Measurements from ENCODE around the gene GAREM1. TPM values are rescaled to one million over a fixed set of nuclear protein-coding genes. Genes with fewer than 3 reads are reported as not detected.
"Not testable (repeated sequence)": the region's sequence is repeated elsewhere in the genome, so short reads cannot be mapped to it uniquely, and the experiment has no call there.

Gene GAREM1
- under 1 TPM in 1 of 2 experiments, not detected in 1; 0.18 TPM for total RNA-seq

DNA sequence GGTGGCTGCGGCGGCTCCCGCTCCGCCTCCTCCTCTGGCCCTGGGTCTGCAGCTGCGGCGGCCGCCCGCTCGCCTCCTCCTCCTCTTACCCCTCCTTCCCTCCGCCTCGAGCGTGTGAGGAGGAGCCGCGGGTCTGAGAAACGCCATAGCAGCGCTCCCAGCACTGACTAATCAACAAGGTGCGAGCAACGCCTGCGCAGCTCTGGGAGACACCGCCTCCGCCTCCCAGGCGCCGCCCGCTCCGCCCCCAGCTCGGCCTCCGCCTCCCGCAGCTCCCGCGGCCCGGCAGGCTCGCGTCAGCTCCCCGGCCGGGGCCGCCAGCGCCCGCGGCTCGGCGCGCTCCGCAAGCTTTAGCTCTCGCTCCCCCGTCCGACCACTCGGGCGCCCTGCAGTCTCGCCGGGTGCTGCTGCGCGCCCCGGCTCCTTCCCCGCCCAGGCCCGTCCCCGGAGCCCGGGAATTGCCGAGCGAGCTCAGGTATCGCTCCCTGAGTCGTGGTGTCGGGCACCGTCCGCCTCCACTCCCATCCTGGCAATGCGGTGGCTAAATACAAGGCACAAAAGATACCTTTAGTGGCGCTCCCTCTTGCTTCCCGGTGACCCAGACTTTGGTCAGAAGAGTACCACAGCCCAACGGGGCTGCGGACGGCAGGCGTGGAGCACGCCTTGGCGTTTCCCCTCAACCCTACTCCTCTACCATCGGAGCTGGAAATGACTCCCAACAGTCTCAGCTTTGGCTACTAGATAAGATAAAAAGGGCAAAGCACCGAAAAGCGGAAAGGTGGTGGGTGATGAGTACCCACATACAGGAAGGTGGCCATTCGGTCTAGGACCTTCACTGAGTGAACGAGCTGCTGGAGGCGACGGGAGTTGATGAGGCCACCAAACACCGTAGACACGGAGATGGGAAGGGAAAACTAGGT is at the start of gene GAREM1:
TSS of gene GAREM1 (minus strand) at position 169 of the 920 bp plus-strand sequence. CDS start 454 bp downstream, outside the sequence.
- Mint-ChIP-seq H3K27me3 (peaks cover 64% of the 10 kb centered on the region), H3K9me3 (no peaks in the 10 kb centered on the region), H3K4me3 (peak within 1 kb of the TSS; percentile 68), H3K36me3 (ENCODE audit: low read depth) (no peaks in the 10 kb centered on the region), H3K4me1 (peaks cover 25% of the 10 kb centered on the region), H3K27ac (no peak within 1 kb of the TSS)
- DNase-seq, result peak; percentile 86
- ChIA-PET CTCF (interaction anchor here (0.6 to 2.1 kb wide), 15 partner anchors 10 to 318 kb away, joined by 3 to 18 read pairs (median 4); no protein-coding TSS in a partner anchor), POLR2A (no interaction called here)

DNA sequence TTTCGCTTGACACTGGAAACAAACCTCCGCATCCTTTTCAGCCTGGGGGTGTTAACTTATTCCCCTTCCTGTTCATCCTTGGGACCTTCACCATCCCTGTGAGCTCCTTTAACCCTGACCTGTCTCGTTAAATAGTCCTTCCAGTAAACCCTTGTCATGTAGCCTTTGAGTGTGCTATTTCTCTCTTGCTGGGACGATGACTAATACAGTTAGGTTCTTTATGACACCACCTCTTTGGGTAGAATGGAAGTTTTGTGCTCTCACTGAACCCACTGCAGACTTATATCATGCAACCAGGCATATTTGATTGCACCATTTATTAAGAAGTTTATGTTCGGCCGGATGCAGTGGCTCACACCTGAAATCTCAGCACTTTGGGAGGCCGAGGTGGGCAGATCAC is 40.5 kb upstream of the GAREM1 start:
- Mint-ChIP-seq H3K4me3 (no peak overlapping the region), H3K36me3 (ENCODE audit: low read depth) (no peaks in the 10 kb centered on the region), H3K27ac (no peak overlapping the region), H3K9me3 (no peaks in the 10 kb centered on the region), H3K27me3 (peaks cover 2% of the 10 kb centered on the region), H3K4me1 (peaks cover 5% of the 10 kb centered on the region)
- DNase-seq, result no peak
- POLR2A ChIA-PET, result no interaction called here
- CTCF ChIA-PET, result no interaction called here

- Mint-ChIP-seq H3K9me3 (no peaks in the 10 kb centered on the region), H3K27ac (no peak overlapping the region), H3K4me3 (no peak overlapping the region), H3K36me3 (ENCODE audit: low read depth) (no peaks in the 10 kb centered on the region), H3K4me1 (peaks cover 5% of the 10 kb centered on the region), H3K27me3 (no peaks in the 10 kb centered on the region)
- ChIA-PET POLR2A (no interaction called here), CTCF (no interaction called here)
- no peak for DNase-seq
Observed at GRCh38 chr18:32509111-32509510, 38.4 kb upstream of the GAREM1 start.

DNA sequence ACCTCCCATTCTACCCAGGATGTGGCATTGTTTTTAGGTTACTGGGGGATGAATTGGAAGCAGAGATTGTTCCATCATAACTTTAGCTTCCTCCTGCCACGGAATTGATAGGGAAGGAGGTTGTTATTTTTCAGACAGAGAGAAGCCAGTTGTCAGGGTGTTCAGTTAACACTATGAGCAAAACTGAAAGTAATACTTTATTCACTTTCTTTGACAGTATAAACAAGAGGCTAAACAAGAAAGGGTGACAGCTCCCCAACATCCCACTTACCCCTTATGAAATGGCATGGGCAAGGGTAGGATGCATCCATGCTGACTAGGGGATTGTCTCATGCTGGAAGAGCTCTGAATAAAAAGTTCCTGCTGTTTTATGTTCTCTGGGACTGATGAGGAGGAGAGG is 36.4 kb upstream of the GAREM1 start:
- Mint-ChIP-seq H3K27me3 (no peaks in the 10 kb centered on the region), H3K27ac (no peak overlapping the region), H3K4me1 (peaks cover 5% of the 10 kb centered on the region), H3K4me3 (no peak overlapping the region), H3K36me3 (ENCODE audit: low read depth) (no peaks in the 10 kb centered on the region), H3K9me3 (no peaks in the 10 kb centered on the region)
- DNase-seq, result no peak
- ChIA-PET CTCF (no interaction called here), POLR2A (no interaction called here)

DNA sequence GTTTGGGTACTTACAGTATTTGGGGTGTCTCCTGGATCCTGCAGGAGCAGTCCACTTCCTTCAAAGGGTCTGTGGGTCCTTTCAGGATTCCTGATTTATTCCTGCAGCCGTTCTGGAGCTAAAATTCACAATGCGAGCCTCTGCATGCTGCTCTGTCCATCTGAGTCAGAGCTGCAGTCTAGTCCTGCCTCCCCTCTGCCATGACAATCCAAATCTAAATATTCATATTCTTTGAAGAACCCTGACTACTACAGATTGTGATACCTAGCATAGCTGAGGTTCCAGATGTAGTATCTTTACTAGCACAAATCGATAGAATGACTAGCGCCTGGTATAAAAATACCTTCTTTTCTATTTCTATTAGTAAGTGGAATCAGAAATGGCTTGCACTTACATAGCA is 31.3 kb upstream of the GAREM1 start:
- no peak for DNase-seq
- H3K9me3 Mint-ChIP-seq, result no peaks in the 10 kb centered on the region

GRCh38 chr18:32501242-32501641 is 30.6 kb upstream of the GAREM1 start:
- CTCF ChIA-PET, result interaction anchor here (0.7 kb wide), 1 partner anchor 53 kb away, joined by 3 read pairs; no protein-coding TSS in a partner anchor
- H3K9me3 Mint-ChIP-seq; H3K4me1 Mint-ChIP-seq; H3K27me3 Mint-ChIP-seq; POLR2A ChIA-PET; H3K4me3 Mint-ChIP-seq; H3K36me3 Mint-ChIP-seq (ENCODE audit: low read depth); H3K27ac Mint-ChIP-seq; DNase-seq: not testable (repeated sequence)

More for the DNA sequence above, 31.3 kb upstream of the GAREM1 start:
- POLR2A ChIA-PET, result no interaction called here
- no peak overlapping the region for H3K4me3 Mint-ChIP-seq
- H3K4me1 Mint-ChIP-seq, result peaks cover 1% of the 10 kb centered on the region
- H3K27ac Mint-ChIP-seq, result no peak overlapping the region
- H3K27me3 Mint-ChIP-seq, result peaks cover 7% of the 10 kb centered on the region
- CTCF ChIA-PET, result no interaction called here
- no peaks in the 10 kb centered on the region for H3K36me3 Mint-ChIP-seq (ENCODE audit: low read depth)

- no peak for DNase-seq
- ChIA-PET CTCF (interaction anchor here (1.6 kb wide), 1 partner anchor 211 kb away, joined by 6 read pairs; no protein-coding TSS in a partner anchor), POLR2A (no interaction called here)
- H3K27me3 Mint-ChIP-seq, result peaks cover 18% of the 10 kb centered on the region
- H3K27ac Mint-ChIP-seq, result no peak overlapping the region
- no peak overlapping the region for H3K4me3 Mint-ChIP-seq
- no peaks in the 10 kb centered on the region for H3K4me1 Mint-ChIP-seq
- H3K9me3 Mint-ChIP-seq, result no peaks in the 10 kb centered on the region
- H3K36me3 Mint-ChIP-seq (ENCODE audit: low read depth), result no peaks in the 10 kb centered on the region
Observed at GRCh38 chr18:32483002-32483401, 12.3 kb upstream of the GAREM1 start.

DNA sequence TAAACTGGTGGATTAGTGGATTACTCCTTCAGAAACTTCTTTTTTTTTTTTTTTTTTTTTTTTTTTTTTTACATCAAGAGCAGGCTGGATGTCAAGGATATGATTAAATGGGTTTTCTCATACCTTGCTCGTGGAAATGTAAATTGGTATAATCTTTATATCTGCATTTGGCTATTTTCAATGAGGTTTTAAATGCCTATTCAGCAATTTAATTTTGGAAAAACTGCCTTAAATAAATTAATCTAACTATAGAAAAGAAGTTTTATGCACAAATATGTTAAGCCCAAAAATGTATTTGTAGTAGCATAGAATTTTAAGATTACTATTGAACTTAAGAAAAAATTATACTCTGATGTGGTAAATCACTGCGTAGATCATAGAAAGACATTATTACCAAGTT is 11.4 kb upstream of the GAREM1 start:
- Mint-ChIP-seq H3K9me3 (no peaks in the 10 kb centered on the region), H3K4me3 (no peak overlapping the region), H3K36me3 (ENCODE audit: low read depth) (no peaks in the 10 kb centered on the region), H3K27me3 (peaks cover 18% of the 10 kb centered on the region), H3K4me1 (no peaks in the 10 kb centered on the region), H3K27ac (no peak overlapping the region)
- DNase-seq, result no peak
- ChIA-PET CTCF (interaction anchor here (1.4 kb wide), 1 partner anchor 11 kb away, joined by 5 read pairs; the partner anchor contains the start of gene GAREM1), POLR2A (no interaction called here)

- POLR2A ChIA-PET, result no interaction called here
- Mint-ChIP-seq H3K9me3 (no peaks in the 10 kb centered on the region), H3K4me1 (no peaks in the 10 kb centered on the region), H3K27ac (no peak overlapping the region), H3K4me3 (no peak overlapping the region), H3K27me3 (peaks cover 19% of the 10 kb centered on the region), H3K36me3 (ENCODE audit: low read depth) (no peaks in the 10 kb centered on the region)
- DNase-seq, result no peak
- CTCF ChIA-PET, result interaction anchor here (0.6 to 1.4 kb wide), 2 partner anchors 10 to 783 kb away, joined by 3 to 5 read pairs; partner anchors contain the start of gene GAREM1
Observed at GRCh38 chr18:32480581-32480980, 9.9 kb upstream of the GAREM1 start.

GRCh38 chr18:32478807-32479206 is 8.1 kb upstream of the GAREM1 start:
- no peaks in the 10 kb centered on the region for H3K9me3 Mint-ChIP-seq
- POLR2A ChIA-PET, result no interaction called here

DNA sequence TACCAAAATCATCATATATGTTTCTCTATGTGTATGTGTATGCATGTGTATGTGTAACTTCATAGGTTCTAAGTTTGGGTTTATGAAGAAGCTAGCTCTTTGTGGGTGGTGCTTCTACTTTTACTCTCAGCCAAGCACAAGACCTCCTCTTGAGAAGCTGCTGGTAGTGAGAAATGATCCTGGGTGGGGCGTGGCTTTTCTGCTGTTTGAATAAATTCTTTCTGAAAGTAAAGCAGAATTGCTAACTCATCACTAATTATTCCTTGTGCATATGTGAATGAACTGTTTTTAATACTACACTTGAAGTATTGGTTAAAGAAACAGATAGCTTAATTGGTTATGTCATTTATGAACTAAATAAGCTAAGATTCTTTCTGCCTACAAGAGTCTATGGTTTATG is 7.6 kb upstream of the GAREM1 start:
- H3K36me3 Mint-ChIP-seq (ENCODE audit: low read depth), result no peaks in the 10 kb centered on the region
- no peak for DNase-seq
- H3K27me3 Mint-ChIP-seq, result peaks cover 27% of the 10 kb centered on the region
- no peak overlapping the region for H3K27ac Mint-ChIP-seq
- no peaks in the 10 kb centered on the region for H3K4me1 Mint-ChIP-seq
- H3K9me3 Mint-ChIP-seq, result no peaks in the 10 kb centered on the region
- CTCF ChIA-PET, result no interaction called here
- no peak overlapping the region for H3K4me3 Mint-ChIP-seq
- POLR2A ChIA-PET, result no interaction called here

More at GRCh38 chr18:32478807-32479206, 8.1 kb upstream of the GAREM1 start:
- CTCF ChIA-PET, result no interaction called here
- H3K27ac Mint-ChIP-seq, result no peak overlapping the region
- H3K36me3 Mint-ChIP-seq (ENCODE audit: low read depth), result no peaks in the 10 kb centered on the region
- no peak overlapping the region for H3K4me3 Mint-ChIP-seq
- DNase-seq, result no peak
- H3K27me3 Mint-ChIP-seq, result peaks cover 25% of the 10 kb centered on the region
- no peaks in the 10 kb centered on the region for H3K4me1 Mint-ChIP-seq

DNA sequence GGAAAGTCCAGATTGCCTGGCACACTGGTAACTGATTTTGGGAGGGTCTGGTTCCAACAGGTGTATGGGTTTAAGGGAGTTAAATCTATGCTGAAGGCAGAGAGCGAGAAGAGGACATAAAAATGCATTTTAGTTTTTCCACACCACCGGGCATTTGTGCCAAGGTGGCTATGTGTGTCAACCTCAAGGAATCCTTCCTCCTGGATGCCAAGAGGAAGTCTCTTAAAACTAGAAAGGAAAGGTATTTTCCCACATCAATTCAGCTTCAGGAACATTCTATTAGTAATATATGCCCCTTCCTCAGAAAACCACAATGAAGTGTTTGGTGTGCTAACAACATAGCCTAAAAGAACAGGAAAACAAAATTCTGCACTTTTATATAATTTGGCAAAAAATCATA is 5.4 kb upstream of the GAREM1 start:
- H3K4me3 Mint-ChIP-seq, result no peak overlapping the region
- no peaks in the 10 kb centered on the region for H3K36me3 Mint-ChIP-seq (ENCODE audit: low read depth)
- no peaks in the 10 kb centered on the region for H3K9me3 Mint-ChIP-seq
- H3K4me1 Mint-ChIP-seq, result peaks cover 8% of the 10 kb centered on the region
- POLR2A ChIA-PET, result no interaction called here
- CTCF ChIA-PET, result no interaction called here
- DNase-seq, result no peak
- peaks cover 37% of the 10 kb centered on the region for H3K27me3 Mint-ChIP-seq
- H3K27ac Mint-ChIP-seq, result no peak overlapping the region

DNA sequence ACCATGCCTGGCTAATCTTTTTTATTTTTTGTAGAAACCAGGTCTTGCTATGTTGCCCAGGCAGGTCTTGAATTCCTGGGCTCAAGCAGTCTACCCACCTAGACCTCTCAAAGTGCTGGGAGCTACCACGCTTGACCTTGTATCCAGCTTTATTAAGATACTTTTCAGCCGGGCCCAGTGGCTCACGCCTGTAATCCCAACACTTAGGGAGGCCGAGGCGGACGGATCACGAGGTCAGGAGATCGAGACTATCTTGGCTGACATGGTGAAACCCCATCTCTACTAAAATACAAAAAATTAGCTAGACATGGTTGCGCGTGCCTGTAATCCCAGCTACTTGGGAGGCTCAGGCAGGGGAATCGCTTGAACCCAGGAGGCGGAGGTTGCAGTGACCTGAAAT is 4.4 kb upstream of the GAREM1 start:
- H3K36me3 Mint-ChIP-seq (ENCODE audit: low read depth); H3K27ac Mint-ChIP-seq; DNase-seq; H3K4me1 Mint-ChIP-seq; H3K9me3 Mint-ChIP-seq; CTCF ChIA-PET; POLR2A ChIA-PET; H3K4me3 Mint-ChIP-seq: not testable (repeated sequence)
- H3K27me3 Mint-ChIP-seq, result peaks cover 41% of the 10 kb centered on the region

DNA sequence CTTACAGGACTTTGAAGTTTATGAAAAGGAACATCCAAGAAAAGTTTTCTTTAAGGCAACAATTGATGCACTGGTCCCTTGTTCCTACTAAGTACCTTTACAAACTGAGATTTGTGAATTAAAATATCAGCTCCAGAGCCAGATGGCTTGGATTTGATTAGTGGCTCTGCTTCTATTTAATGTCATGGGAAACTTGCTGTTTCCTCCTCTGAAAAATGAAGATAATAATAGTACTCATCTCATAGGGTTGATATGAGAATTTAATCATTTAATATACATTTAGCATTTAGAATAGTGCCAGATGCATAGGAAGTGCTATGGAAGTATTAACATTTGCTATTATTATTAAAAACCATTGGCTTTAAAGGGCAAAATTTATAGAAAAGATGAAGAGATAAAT is 2.6 kb upstream of the GAREM1 start:
- POLR2A ChIA-PET, result no interaction called here
- no peak overlapping the region for H3K27ac Mint-ChIP-seq
- CTCF ChIA-PET, result interaction anchor here (1.3 kb wide), 1 partner anchor 315 kb away, joined by 3 read pairs; no protein-coding TSS in a partner anchor
- peaks cover 22% of the 10 kb centered on the region for H3K4me1 Mint-ChIP-seq
- no peak for DNase-seq
- no peaks in the 10 kb centered on the region for H3K9me3 Mint-ChIP-seq
- H3K27me3 Mint-ChIP-seq, result peaks cover 49% of the 10 kb centered on the region
- no peaks in the 10 kb centered on the region for H3K36me3 Mint-ChIP-seq (ENCODE audit: low read depth)
- no peak overlapping the region for H3K4me3 Mint-ChIP-seq

Measured in activated CD4-positive, alpha-beta memory T cell treated with anti-CD3 and anti-CD28 coated beads, Interleukin-2, amount 10 ng/mL, durations not matched to agents 7 days and 5 days (primary cell).